Liver (tissue), 9 donors: ENCODE results near the gene FKRP. TPM values are rescaled to one million over a fixed set of nuclear protein-coding genes. Genes with fewer than 3 reads are reported as not detected.
A peak's percentile ranks its signal among the peaks of the same experiment; 100 is the strongest.

Source experiments
- DNase-seq: peaks from one replicate; pipeline ENCODE4 v3.0.0-alpha.2; 2017; ENCODE audit warnings: low spot score
- H3K27ac ChIP-seq, 2 donors: one replicate each; pipeline ENCODE4 v1.7.0; 2013; ENCODE audit warnings: inconsistent platforms in 2 of 2, low read length in 2 of 2, control low read depth in 1 of 2, low read depth in 1 of 2, mild to moderate bottlenecking in 1 of 2
- H3K27me3 ChIP-seq, 4 donors: one replicate each; pipeline versions ENCODE4 v1.6.1 to v1.7.0; 2013; ENCODE audit warnings: low read length in 3 of 4, inconsistent platforms in 1 of 4, mild to moderate bottlenecking in 1 of 4, moderate library complexity in 1 of 4; ENCODE audit not compliant: control insufficient read depth in 4 of 4, insufficient read depth in 4 of 4
- H3K36me3 ChIP-seq, 4 donors: one replicate each; pipeline versions ENCODE4 v1.6.1 to v1.7.0; 2013; ENCODE audit warnings: low read length in 3 of 4, mild to moderate bottlenecking in 3 of 4, low read depth in 1 of 4, moderate library complexity in 1 of 4; ENCODE audit not compliant: control insufficient read depth in 4 of 4, insufficient read depth in 3 of 4
- H3K4me1 ChIP-seq, 4 donors: one replicate each; pipeline versions ENCODE4 v1.6.1 to v1.7.0; 2013; ENCODE audit warnings: low read length in 3 of 4, mild to moderate bottlenecking in 3 of 4, moderate library complexity in 1 of 4; ENCODE audit not compliant: control insufficient read depth in 4 of 4, insufficient read depth in 4 of 4
- H3K4me3 ChIP-seq, 3 donors: one replicate each; pipeline versions ENCODE4 v1.6.1 to v1.7.0; 2013; ENCODE audit warnings: low read length in 3 of 3, control low read depth in 1 of 3, low read depth in 1 of 3, mild to moderate bottlenecking in 1 of 3
- H3K9ac ChIP-seq, 2 donors: one replicate each; pipeline ENCODE4 v1.7.0; 2013; ENCODE audit warnings: low read length in 2 of 2, mild to moderate bottlenecking in 2 of 2, moderate library complexity in 2 of 2, control low read depth in 1 of 2, low read depth in 1 of 2
- H3K9me3 ChIP-seq, 4 donors: one replicate each; pipeline versions ENCODE4 v1.6.1 to v1.7.0; 2013; ENCODE audit warnings: low read length in 3 of 4; ENCODE audit not compliant: control insufficient read depth in 4 of 4
- FOXA2 ChIP-seq: IDR thresholded peaks from 2 replicates; pipeline ENCODE4 v1.6.1; 2016; ENCODE audit warnings: antibody characterized with exemption
- HNF4A ChIP-seq, 2 donors: conservative IDR thresholded peaks; 2 replicates each; pipeline ENCODE4 v1.6.1; 2016; ENCODE audit warnings: antibody characterized with exemption in 2 of 2, mild to moderate bottlenecking in 2 of 2
- HNF4G ChIP-seq: IDR thresholded peaks from 2 replicates; pipeline ENCODE4 v1.6.1; 2016; ENCODE audit warnings: antibody characterized with exemption
- JUND ChIP-seq, 2 donors: IDR thresholded peaks; 2 replicates each; pipeline ENCODE4 v1.6.1; 2016; ENCODE audit warnings: antibody characterized with exemption in 2 of 2
- NR2F2 ChIP-seq: IDR thresholded peaks from 2 replicates; pipeline ENCODE4 v1.6.1; 2016; ENCODE audit warnings: antibody characterized with exemption
- RAD21 ChIP-seq, 2 donors: IDR thresholded peaks; 2 replicates each; pipeline ENCODE4 v1.6.1; 2016; ENCODE audit warnings: antibody characterized with exemption in 2 of 2, mild to moderate bottlenecking in 2 of 2
- RXRA ChIP-seq, 2 donors: IDR thresholded peaks; 2 replicates each; pipeline ENCODE4 v1.6.1; 2017 to 2018; ENCODE audit warnings: antibody characterized with exemption in 2 of 2, mild to moderate bottlenecking in 1 of 2
- SP1 ChIP-seq: IDR thresholded peaks from 2 replicates; pipeline ENCODE4 v1.6.1; 2018; ENCODE audit warnings: antibody characterized with exemption, mild to moderate bottlenecking
- WGBS: extraction: QIAGEN DNeasy Blood & Tissue Kit; methylation state at CpG from one replicate; pipeline ENCODE4 v1.1.7; 2013; 5-methylcytosine and 5-hydroxymethylcytosine counted together
- polyA plus RNA-seq, 2 donors: library from polyadenylated mRNA; stranded (reverse) in 1 of 2; unstranded in 1 of 2; fragments of 200-250 nt in 1 of 2; fragments of >200 nt in 1 of 2; fragmentation: Nextera tagmentation in 1 of 2; extraction: Ambion mirVana in 1 of 2; gene quantifications; one replicate each; pipeline versions ENCODE4 v1.2.1 to v1.2.3, GENCODE V29; 2013 to 2015
- total RNA-seq, 2 donors: library from RNA; depleted of rRNA; stranded (reverse); fragments of >200 nt; gene quantifications; one replicate each; pipeline ENCODE4 v1.2.3, GENCODE V29; 2014
- TF ChIP-seq, protein P1 (sequence below): IDR thresholded peaks from 2 replicates; pipeline ENCODE4 v1.6.1; 2016; ENCODE audit warnings: antibody characterized with exemption
- TF ChIP-seq, protein P2 (sequence below): fragments of 150-350 bp; IDR thresholded peaks from 2 replicates; pipeline ENCODE4 v1.5.1; 2017; ENCODE audit warnings: improper control_type of control experiment, low read depth, low read length; ENCODE audit not compliant: missing input control
- TF ChIP-seq, protein P3 (sequence below): IDR thresholded peaks from 2 replicates; pipeline ENCODE4 v1.6.1; 2016; ENCODE audit warnings: antibody characterized with exemption
- donor health status: healthy.
- donor health status: healthy.
- donor health status: healthy.
- donor health status: healthy.
- donor health status: healthy.

The FKRP gene
- total and polyA plus RNA-seq, 4 donors: 2.5 to 11.1 (median 8.1) TPM

DNA sequence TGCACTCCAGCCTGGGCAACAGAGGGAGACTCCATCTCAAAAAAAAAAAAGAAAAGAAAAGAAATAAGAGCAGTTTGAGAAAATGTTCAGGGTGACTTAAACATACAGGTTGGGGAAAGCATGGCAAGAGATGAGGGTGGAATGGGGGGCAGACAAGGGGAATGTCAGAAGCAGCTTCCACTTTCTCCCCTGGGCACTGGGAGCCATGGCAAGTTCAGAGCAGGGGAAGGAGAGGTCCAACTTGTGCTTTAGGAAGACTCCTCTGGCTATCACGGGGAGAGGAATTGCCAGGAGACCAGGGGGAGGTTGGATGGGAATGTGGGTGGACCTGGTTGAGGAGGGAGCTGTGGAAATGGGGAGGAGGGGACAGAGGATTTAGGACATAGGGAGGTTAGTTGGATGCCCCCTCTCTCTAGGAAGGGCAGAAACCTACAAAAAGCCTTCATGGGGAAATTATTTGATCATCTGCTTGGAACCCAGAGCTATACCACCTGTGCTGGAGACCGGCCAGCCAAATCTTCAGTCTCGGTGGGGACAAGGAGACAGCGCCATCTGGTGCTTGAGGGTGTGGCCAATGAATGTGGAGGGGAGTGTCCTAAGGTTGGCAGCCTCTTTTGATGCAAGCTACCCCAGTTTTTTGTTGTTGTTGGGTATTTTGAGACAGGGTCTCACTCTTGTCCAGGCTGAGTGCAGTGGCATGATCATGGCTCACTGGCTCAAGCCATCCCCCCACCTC, 7.7 kb downstream of the FKRP start:
- WGBS: 43% methylated on average over 4 of the region's 4 CpGs

DNA sequence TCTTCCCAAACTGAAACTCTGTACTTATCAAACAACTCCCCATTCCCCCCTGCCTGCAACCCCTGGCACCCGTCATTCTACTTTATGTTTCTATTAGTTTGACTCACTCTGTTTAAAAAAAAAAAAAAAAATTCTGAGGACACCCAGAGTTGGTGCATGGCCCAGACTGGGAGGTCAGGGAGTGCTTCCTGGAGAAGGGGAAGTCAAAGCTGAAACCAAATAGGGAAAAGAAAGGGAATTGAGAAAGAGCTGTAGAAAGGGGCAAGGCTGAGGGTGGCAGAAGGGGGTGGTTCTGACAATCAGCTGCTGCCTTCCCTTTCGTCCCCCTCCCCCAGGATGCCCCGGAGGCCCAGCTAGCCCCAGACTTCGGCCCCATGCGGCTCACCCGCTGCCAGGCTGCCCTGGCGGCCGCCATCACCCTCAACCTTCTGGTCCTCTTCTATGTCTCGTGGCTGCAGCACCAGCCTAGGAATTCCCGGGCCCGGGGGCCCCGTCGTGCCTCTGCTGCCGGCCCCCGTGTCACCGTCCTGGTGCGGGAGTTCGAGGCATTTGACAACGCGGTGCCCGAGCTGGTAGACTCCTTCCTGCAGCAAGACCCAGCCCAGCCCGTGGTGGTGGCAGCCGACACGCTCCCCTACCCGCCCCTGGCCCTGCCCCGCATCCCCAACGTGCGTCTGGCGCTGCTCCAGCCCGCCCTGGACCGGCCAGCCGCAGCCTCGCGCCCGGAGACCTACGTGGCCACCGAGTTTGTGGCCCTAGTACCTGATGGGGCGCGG, 9.4 kb downstream of the FKRP start:
- Histone ChIP-seq H3K36me3 (peaks cover 0 to 5% (median 2%) of the 10 kb centered on the region in 4 donors), H3K27ac (peak overlapping the region in 1 of 2 donors; percentile 41), H3K9me3 (no peaks in the 10 kb centered on the region), H3K27me3 (no peaks in the 10 kb centered on the region), H3K4me1 (peaks cover 0 to 3% (median 2%) of the 10 kb centered on the region in 4 donors), H3K4me3 (no peak overlapping the region), H3K9ac (no peak overlapping the region)
- WGBS: 78% methylated on average over 39 of the region's 39 CpGs
- DNase-seq: no peak
- TF ChIP-seq, protein P1, sequence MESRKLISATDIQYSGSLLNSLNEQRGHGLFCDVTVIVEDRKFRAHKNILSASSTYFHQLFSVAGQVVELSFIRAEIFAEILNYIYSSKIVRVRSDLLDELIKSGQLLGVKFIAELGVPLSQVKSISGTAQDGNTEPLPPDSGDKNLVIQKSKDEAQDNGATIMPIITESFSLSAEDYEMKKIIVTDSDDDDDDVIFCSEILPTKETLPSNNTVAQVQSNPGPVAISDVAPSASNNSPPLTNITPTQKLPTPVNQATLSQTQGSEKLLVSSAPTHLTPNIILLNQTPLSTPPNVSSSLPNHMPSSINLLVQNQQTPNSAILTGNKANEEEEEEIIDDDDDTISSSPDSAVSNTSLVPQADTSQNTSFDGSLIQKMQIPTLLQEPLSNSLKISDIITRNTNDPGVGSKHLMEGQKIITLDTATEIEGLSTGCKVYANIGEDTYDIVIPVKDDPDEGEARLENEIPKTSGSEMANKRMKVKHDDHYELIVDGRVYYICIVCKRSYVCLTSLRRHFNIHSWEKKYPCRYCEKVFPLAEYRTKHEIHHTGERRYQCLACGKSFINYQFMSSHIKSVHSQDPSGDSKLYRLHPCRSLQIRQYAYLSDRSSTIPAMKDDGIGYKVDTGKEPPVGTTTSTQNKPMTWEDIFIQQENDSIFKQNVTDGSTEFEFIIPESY: no peak
- no peak for TF ChIP-seq HNF4A (conservative IDR thresholded peaks at IDR 0.05)
- TF ChIP-seq RXRA (IDR thresholded peaks at IDR 0.05): peak in 1 of 2 donors; percentile 4
- peak; percentile 78 for TF ChIP-seq NR2F2
- no peak for TF ChIP-seq FOXA2
- peak; percentile 7 for TF ChIP-seq SP1
- no peak for TF ChIP-seq HNF4G
- TF ChIP-seq, protein P2, sequence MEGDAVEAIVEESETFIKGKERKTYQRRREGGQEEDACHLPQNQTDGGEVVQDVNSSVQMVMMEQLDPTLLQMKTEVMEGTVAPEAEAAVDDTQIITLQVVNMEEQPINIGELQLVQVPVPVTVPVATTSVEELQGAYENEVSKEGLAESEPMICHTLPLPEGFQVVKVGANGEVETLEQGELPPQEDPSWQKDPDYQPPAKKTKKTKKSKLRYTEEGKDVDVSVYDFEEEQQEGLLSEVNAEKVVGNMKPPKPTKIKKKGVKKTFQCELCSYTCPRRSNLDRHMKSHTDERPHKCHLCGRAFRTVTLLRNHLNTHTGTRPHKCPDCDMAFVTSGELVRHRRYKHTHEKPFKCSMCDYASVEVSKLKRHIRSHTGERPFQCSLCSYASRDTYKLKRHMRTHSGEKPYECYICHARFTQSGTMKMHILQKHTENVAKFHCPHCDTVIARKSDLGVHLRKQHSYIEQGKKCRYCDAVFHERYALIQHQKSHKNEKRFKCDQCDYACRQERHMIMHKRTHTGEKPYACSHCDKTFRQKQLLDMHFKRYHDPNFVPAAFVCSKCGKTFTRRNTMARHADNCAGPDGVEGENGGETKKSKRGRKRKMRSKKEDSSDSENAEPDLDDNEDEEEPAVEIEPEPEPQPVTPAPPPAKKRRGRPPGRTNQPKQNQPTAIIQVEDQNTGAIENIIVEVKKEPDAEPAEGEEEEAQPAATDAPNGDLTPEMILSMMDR: no peak
- TF ChIP-seq JUND (IDR thresholded peaks at IDR 0.05): no peak
- TF ChIP-seq RAD21 (IDR thresholded peaks at IDR 0.05): no peak
- TF ChIP-seq, protein P3, sequence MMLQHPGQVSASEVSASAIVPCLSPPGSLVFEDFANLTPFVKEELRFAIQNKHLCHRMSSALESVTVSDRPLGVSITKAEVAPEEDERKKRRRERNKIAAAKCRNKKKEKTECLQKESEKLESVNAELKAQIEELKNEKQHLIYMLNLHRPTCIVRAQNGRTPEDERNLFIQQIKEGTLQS: no peak

More for the DNA sequence above, 7.7 kb downstream of the FKRP start:
- Histone ChIP-seq H3K36me3 (peaks cover 0 to 5% (median 3%) of the 10 kb centered on the region in 4 donors), H3K9ac (no peak overlapping the region), H3K27me3 (no peaks in the 10 kb centered on the region), H3K27ac (no peak overlapping the region), H3K4me1 (peaks cover 0 to 5% (median 2%) of the 10 kb centered on the region in 4 donors), H3K4me3 (no peak overlapping the region), H3K9me3 (no peaks in the 10 kb centered on the region)
- TF ChIP-seq RAD21 (IDR thresholded peaks at IDR 0.05) (peak; percentile 40 to 61), NR2F2 (no peak)
- TF ChIP-seq, protein P2: peak; percentile 33
- DNase-seq: peak; percentile 73
